Stomach (tissue), 19 donors: ENCODE data around the gene PLEKHG3. TPM values are rescaled to one million over a fixed set of nuclear protein-coding genes. Genes with fewer than 3 reads are reported as not detected.
"Not testable (repeated sequence)": the region's sequence is repeated elsewhere in the genome, so short reads cannot be mapped to it uniquely, and the experiment has no call there.

ENCODE experiments used
- DNase-seq, 2 donors: peaks; one replicate each; pipeline versions ENCODE4 v3.0.0 to v3.0.0-alpha.2; 2013 to 2019
- H3K27ac ChIP-seq, 5 donors: fragments of 200-600 bp in 4 of 5; sonication (generic) in 4 of 5; one replicate each; pipeline ENCODE4 v1.5.1; 2013 to 2019; ENCODE audit warnings: mild to moderate bottlenecking in 1 of 5, moderate library complexity in 1 of 5
- H3K27me3 ChIP-seq, 3 donors: fragments of 200-600 bp; sonication (generic); one replicate each; pipeline ENCODE4 v1.5.1; 2017 to 2019; ENCODE audit warnings: mixed run types in 1 of 3
- H3K36me3 ChIP-seq, 4 donors: fragments of 200-600 bp; sonication (generic); 1 replicate in 3 of 4; 2 replicates in 1 of 4; pipeline ENCODE4 v1.5.1; 2016 to 2019
- H3K4me1 ChIP-seq, 4 donors: fragments of 200-600 bp; sonication (generic); one replicate each; pipeline ENCODE4 v1.5.1; 2016 to 2019
- H3K4me3 ChIP-seq, 4 donors: fragments of 200-600 bp; sonication (generic) in 3 of 4; one replicate each; pipeline ENCODE4 v1.5.1; 2016 to 2019; ENCODE audit warnings: mild to moderate bottlenecking in 1 of 4
- H3K9me3 ChIP-seq, 4 donors: fragments of 200-600 bp; sonication (generic); one replicate each; pipeline ENCODE4 v1.5.1; 2016 to 2019
- EP300 ChIP-seq: sonication (generic); formaldehyde crosslinking; IDR thresholded peaks from one replicate; pipeline ENCODE4 v1.6.1; 2017; ENCODE audit warnings: antibody characterized with exemption
- POLR2A ChIP-seq, 4 donors: fragments of 450-650 bp; IDR thresholded peaks; one replicate each; pipeline ENCODE4 v1.6.1; 2016; ENCODE audit warnings: antibody characterized with exemption in 4 of 4, control low read depth in 2 of 4, mild to moderate bottlenecking in 1 of 4, moderate library complexity in 1 of 4
- POLR2AphosphoS5 ChIP-seq, 3 donors: sonication (generic); formaldehyde crosslinking; IDR thresholded peaks; one replicate each; pipeline ENCODE4 v1.6.1; 2016; ENCODE audit warnings: antibody characterized with exemption in 3 of 3
- WGBS, 5 donors: extraction: QIAGEN DNeasy Blood & Tissue Kit in 3 of 5; methylation state at CpG; one replicate each; pipeline versions ENCODE4 v1.1.5 to v1.1.7; 2013 to 2018; 5-methylcytosine and 5-hydroxymethylcytosine counted together
- intact Hi-C: fragments of 100-400 bp; cut with DNase I; formaldehyde crosslinking; loops from one replicate; pipeline ENCODE4 v1.15.1; 2023; ENCODE audit warnings: low total_unique reads
- long read RNA-seq, 10 donors: transcript quantifications; one replicate each; lab custom pipeline, GENCODE V29; 2026
- polyA plus RNA-seq, 3 donors: library from polyadenylated mRNA; stranded (reverse); fragments of 200-250 nt; gene quantifications; one replicate each; pipeline ENCODE4 v1.2.3, GENCODE V29; 2013
- total RNA-seq, 5 donors: library from RNA; depleted of rRNA; stranded (reverse); fragments of >200 nt; gene quantifications; one replicate each; pipeline versions ENCODE4 v1.1.0 to v1.2.3, GENCODE V29; 2014 to 2016
- TF ChIP-seq, protein P1 (sequence below), 7 experiments: fragments of 450-650 bp in 4 of 7; fragments of 200-600 bp in 3 of 7; sonication (generic) in 3 of 7; IDR thresholded peaks; one replicate each; pipeline ENCODE4 v1.5.1; 2016 to 2019; ENCODE audit warnings: antibody characterized with exemption in 7 of 7, control low read depth in 2 of 7, mild to moderate bottlenecking in 1 of 7
- donor health status: healthy with polysubstance abuse.
- donor health status: Bipolar disorder and iron deficiency.
- donor health status: healthy.

PLEKHG3 gene
- total RNA-seq (100 to 1,000 TPM in 1 of 5 donors, 10 to 100 TPM in 4; 25.3 to 292 (median 27.2) TPM), polyA plus RNA-seq (10 to 100 TPM in 1 of 3 donors, 1 to 10 TPM in 2; 7.3 to 24.8 (median 9.2) TPM)
- long read RNA-seq, donor 1 = 0 reads
- long read RNA-seq, donor 2, partial matches to known transcripts = 0 of 2 reads
- long read RNA-seq, donor 2, other reads (novel, unspliced or antisense) = 0 of 2 reads
- long read RNA-seq, donor 3, partial matches to known transcripts = 0 of 1 reads
- long read RNA-seq, donor 3, other reads (novel, unspliced or antisense) = 0 of 1 reads
- long read RNA-seq, donor 4 = 0 reads
- long read RNA-seq, donor 5, partial matches to known transcripts = 5 of 7 reads
- long read RNA-seq, donor 5, other reads (novel, unspliced or antisense) = 0 of 7 reads
- long read RNA-seq, donor 6, partial matches to known transcripts = 7 of 7 reads
- long read RNA-seq, donor 6, other reads (novel, unspliced or antisense) = 0 of 7 reads
- long read RNA-seq, donor 7, partial matches to known transcripts = 14 of 14 reads
- long read RNA-seq, donor 7, other reads (novel, unspliced or antisense) = 0 of 14 reads
- long read RNA-seq, donor 8, partial matches to known transcripts = 5 of 5 reads
- long read RNA-seq, donor 8, other reads (novel, unspliced or antisense) = 0 of 5 reads
- long read RNA-seq, donor 9 = 0 reads
- long read RNA-seq, donor 10 = 0 reads

DNA sequence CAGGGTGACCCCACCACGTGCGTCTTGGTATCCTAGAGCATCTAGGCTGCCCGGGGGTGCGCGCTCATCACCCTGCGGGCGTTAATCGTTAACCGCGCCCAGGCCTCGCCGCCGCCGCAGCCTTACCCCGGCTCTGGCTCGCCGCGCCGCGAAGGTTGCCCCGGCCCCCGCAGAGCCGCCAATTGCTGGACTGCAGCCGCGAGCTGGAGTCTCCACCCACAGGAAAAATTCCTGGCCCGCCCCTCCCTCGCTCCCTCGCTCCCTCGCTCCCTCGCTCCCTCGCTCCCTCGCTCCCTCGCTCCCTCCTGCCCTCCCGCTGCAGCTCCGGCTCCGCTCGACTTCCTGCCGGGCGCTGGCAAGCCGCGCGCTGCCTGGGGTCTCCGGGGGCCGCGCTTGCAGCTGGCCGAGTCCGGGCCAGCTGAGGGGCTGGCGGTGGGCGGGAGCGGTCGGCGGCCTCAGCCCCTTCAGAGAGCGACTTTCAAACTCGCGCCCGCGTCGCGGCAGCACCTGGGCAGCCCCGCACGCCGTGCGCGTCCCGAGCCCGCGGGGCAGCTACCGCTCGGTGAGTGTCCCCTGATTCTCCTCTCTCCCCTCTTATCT lies at the start of gene PLEKHG3:
TSS of gene PLEKHG3 (plus strand) at position 282 of the 600 bp plus-strand sequence. CDS start 23,208 bp downstream, outside the sequence.
- Histone ChIP-seq H3K9me3 (no peaks in the 10 kb centered on the region), H3K27me3 (peaks cover 0 to 11% (median 0%) of the 10 kb centered on the region in 3 donors), H3K4me3 (peak within 1 kb of the TSS; percentile 86 to 93 (median 88)), H3K27ac (peak within 1 kb of the TSS; percentile 86 to 94 (median 93)), H3K36me3 (no peaks in the 10 kb centered on the region), H3K4me1 (peaks cover 45 to 75% (median 70%) of the 10 kb centered on the region in 4 donors)
- intact Hi-C loops = no loop called here
- 0 to 1% (median 1%) methylated on average over 39 to 69 of the region's 69 CpGs for WGBS, 5 donors
- DNase-seq = peak; percentile 87 to 96
- TF ChIP-seq POLR2A (IDR thresholded peaks at IDR 0.05) (peak in 1 of 4 donors; percentile 64), POLR2AphosphoS5 (IDR thresholded peaks at IDR 0.05) (peak; percentile 7 to 81 (median 73)), EP300 (no peak)

DNA sequence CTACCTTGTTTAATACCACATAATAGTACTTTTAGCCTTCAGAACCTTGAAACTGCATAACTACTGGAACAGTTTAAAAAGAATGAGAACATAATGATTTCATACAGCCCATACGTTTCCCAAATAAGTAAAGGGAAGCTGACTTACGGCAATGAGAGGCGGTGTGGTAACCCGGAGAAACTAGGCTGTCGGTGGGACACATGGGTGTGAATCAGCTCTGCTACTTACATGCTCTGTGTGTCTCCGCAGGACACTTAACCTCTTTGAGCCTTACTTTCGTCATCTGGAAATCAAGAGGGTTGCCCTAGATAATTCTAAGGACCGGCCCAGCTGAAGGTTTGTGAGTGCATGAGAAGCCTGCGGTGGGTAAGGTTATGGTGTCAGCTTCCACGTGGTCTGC lies 49.3 kb upstream of the PLEKHG3 start:
- no peak for DNase-seq
- H3K27me3 ChIP-seq = no peaks in the 10 kb centered on the region
- no peaks in the 10 kb centered on the region for H3K9me3 ChIP-seq
- H3K27ac ChIP-seq = peak overlapping the region in 4 of 5 donors; percentile 27 to 67 (median 63)
- WGBS, 5 donors = 65 to 84% (median 75%) methylated on average over 10 of the region's 10 CpGs
- peaks cover 4 to 20% (median 12%) of the 10 kb centered on the region in 4 donors for H3K4me1 ChIP-seq
- no peak overlapping the region for H3K4me3 ChIP-seq
- H3K36me3 ChIP-seq = no peaks in the 10 kb centered on the region
- intact Hi-C loops = no loop called here
- TF ChIP-seq POLR2AphosphoS5 (IDR thresholded peaks at IDR 0.05) (no peak), EP300 (no peak), POLR2A (IDR thresholded peaks at IDR 0.05) (no peak)
- TF ChIP-seq, protein P1, sequence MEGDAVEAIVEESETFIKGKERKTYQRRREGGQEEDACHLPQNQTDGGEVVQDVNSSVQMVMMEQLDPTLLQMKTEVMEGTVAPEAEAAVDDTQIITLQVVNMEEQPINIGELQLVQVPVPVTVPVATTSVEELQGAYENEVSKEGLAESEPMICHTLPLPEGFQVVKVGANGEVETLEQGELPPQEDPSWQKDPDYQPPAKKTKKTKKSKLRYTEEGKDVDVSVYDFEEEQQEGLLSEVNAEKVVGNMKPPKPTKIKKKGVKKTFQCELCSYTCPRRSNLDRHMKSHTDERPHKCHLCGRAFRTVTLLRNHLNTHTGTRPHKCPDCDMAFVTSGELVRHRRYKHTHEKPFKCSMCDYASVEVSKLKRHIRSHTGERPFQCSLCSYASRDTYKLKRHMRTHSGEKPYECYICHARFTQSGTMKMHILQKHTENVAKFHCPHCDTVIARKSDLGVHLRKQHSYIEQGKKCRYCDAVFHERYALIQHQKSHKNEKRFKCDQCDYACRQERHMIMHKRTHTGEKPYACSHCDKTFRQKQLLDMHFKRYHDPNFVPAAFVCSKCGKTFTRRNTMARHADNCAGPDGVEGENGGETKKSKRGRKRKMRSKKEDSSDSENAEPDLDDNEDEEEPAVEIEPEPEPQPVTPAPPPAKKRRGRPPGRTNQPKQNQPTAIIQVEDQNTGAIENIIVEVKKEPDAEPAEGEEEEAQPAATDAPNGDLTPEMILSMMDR (IDR thresholded peaks at IDR 0.05) = no peak

DNA sequence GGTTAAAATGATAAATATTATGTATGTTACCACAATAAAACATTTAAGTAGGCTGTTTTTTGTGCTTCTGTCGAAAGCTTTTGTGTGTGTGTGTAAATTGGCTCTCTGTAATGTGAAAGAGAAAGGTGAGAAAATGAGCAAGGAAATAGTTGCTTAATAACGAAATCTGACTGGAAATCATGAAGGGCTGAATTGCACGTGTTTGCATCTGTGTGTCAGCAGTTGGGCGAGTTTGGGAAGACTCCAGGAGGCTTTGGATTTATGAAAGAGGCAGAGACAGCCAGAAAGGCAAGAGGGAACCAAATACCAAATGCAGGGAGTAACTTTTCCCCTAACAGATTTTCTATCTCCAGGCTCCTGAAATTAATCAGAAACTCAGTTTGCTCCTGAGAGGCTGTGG lies 47.2 kb upstream of the PLEKHG3 start:
- Histone ChIP-seq H3K27ac (peak overlapping the region in 3 of 5 donors; percentile 13 to 65 (median 53)), H3K27me3 (no peaks in the 10 kb centered on the region), H3K36me3 (no peaks in the 10 kb centered on the region), H3K4me3 (no peak overlapping the region), H3K4me1 (peaks cover 4 to 20% (median 12%) of the 10 kb centered on the region in 4 donors), H3K9me3 (no peaks in the 10 kb centered on the region)
- intact Hi-C loops = no loop called here
- 51 to 69% (median 53%) methylated on average over 4 of the region's 4 CpGs for WGBS, 5 donors
- DNase-seq = peak in 1 of 2 donors; percentile 65
- TF ChIP-seq POLR2A (IDR thresholded peaks at IDR 0.05) (no peak), EP300 (no peak), POLR2AphosphoS5 (IDR thresholded peaks at IDR 0.05) (peak in 2 of 3 donors; percentile 75)
- TF ChIP-seq, protein P1 (IDR thresholded peaks at IDR 0.05) = no peak

DNA sequence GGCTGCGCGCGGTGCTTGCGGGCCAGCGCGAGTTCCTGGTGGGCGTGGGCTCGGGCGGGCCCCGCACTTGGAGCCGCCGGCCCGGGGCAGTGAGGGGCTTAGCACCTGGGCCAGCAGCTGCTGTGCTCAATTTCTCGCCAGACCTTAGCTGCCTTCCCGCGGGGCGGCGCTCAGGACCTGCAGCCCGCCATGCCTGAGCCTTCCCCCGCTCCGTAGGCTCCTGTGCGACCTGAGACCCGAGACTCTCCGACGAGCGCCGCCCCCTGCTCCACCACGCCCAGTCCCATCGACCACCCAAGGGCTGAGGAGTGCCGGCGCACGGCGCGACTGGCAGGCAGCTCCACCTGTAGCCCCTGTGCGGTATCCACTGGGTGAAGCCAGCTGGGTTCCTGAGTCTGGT lies 46.0 kb upstream of the PLEKHG3 start:
- no peak overlapping the region for H3K4me3 ChIP-seq
- H3K36me3 ChIP-seq = no peaks in the 10 kb centered on the region
- H3K9me3 ChIP-seq = no peaks in the 10 kb centered on the region
- 91 to 97% (median 94%) methylated on average over 21 to 35 of the region's 35 CpGs for WGBS, 5 donors
- no peak overlapping the region for H3K27ac ChIP-seq
- peaks cover 4 to 20% (median 12%) of the 10 kb centered on the region in 4 donors for H3K4me1 ChIP-seq
- TF ChIP-seq POLR2A (IDR thresholded peaks at IDR 0.05) = no peak
- no peak for TF ChIP-seq EP300
- TF ChIP-seq, protein P1 (IDR thresholded peaks at IDR 0.05) = no peak
- TF ChIP-seq POLR2AphosphoS5 (IDR thresholded peaks at IDR 0.05) = no peak
- intact Hi-C loops = no loop called here
- DNase-seq = no peak
- H3K27me3 ChIP-seq = no peaks in the 10 kb centered on the region

DNA sequence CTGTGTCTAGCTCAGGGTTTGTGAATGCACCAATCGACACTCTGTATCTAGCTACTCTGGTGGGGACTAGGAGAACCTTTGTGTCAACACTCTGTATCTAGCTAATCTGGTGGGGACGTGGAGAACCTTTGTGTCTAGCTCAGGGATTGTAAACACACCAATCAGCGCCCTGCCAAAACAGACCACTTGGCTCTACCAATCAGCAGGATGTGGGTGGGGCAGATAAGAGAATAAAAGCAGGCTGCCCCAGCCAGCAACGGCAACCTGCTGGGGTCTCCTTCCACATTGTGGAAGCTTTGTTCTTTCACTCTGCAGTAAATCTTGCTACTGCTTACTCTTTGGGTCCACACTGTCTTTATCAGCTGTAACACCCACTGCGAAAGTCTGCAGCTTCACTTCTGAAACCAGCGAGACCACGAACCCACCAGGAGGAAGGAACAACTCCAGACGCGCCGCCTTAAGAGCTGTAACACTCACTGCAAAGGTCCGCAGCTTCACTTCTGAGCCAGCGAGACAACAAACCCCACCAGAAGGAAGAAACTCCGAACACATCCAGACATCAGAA lies 45.4 kb upstream of the PLEKHG3 start:
- H3K27me3 ChIP-seq, intact Hi-C loops, DNase-seq, H3K36me3 ChIP-seq, H3K9me3 ChIP-seq, H3K27ac ChIP-seq, H3K4me3 ChIP-seq: not testable (repeated sequence)
- WGBS, 5 donors = 61 to 73% (median 68%) methylated on average over 13 of the region's 13 CpGs
- peaks cover 4 to 16% (median 12%) of the 10 kb centered on the region in 4 donors for H3K4me1 ChIP-seq
